Peyer's patch (tissue), 4 donors: ENCODE measurements around the gene COL26A1. TPM values are rescaled to one million over a fixed set of nuclear protein-coding genes. Genes with fewer than 3 reads are reported as not detected.

ENCODE experiments used
- DNase-seq, 3 donors: peaks; one replicate each; pipeline ENCODE4 v3.0.0-alpha.2; 2017 to 2019
- H3K27ac ChIP-seq, 4 donors: fragments of 200-600 bp; sonication (generic); one replicate each; pipeline ENCODE4 v1.5.1; 2016 to 2019
- H3K27me3 ChIP-seq, 2 donors: fragments of 200-600 bp; sonication (generic); one replicate each; pipeline ENCODE4 v1.5.1; 2019
- H3K36me3 ChIP-seq, 3 donors: fragments of 200-600 bp; sonication (generic); one replicate each; pipeline ENCODE4 v1.5.1; 2016 to 2019
- H3K4me1 ChIP-seq, 4 donors: fragments of 200-600 bp; sonication (generic); one replicate each; pipeline ENCODE4 v1.5.1; 2016 to 2019
- H3K4me3 ChIP-seq, 4 donors: fragments of 200-600 bp; sonication (generic); 1 replicate in 3 of 4; 2 replicates in 1 of 4; pipeline ENCODE4 v1.5.1; 2016 to 2019; ENCODE audit warnings: mild to moderate bottlenecking in 1 of 4
- H3K9me3 ChIP-seq, 4 donors: fragments of 200-600 bp; sonication (generic); one replicate each; pipeline ENCODE4 v1.5.1; 2016 to 2019; ENCODE audit warnings: mild to moderate bottlenecking in 1 of 4
- POLR2A ChIP-seq, 2 donors: fragments of 450-650 bp; IDR thresholded peaks; one replicate each; pipeline ENCODE4 v1.5.1; 2017; ENCODE audit warnings: antibody characterized with exemption in 2 of 2, mild to moderate bottlenecking in 2 of 2, moderate library complexity in 2 of 2
- total RNA-seq, 4 donors: library from RNA; depleted of rRNA; stranded (reverse); fragments of >200 nt; gene quantifications; one replicate each; pipeline ENCODE4 v1.1.0, GENCODE V29; 2016
- TF ChIP-seq, protein P1 (sequence below), 6 experiments: fragments of 450-650 bp in 4 of 6; fragments of 200-600 bp in 2 of 6; sonication (generic) in 1 of 6; IDR thresholded peaks; one replicate each; pipeline ENCODE4 v1.5.1; 2017 to 2019; ENCODE audit warnings: antibody characterized with exemption in 6 of 6, mild to moderate bottlenecking in 3 of 6, moderate library complexity in 1 of 6

COL26A1 gene
- total RNA-seq, 4 donors from 2014 or later: not detected

DNA sequence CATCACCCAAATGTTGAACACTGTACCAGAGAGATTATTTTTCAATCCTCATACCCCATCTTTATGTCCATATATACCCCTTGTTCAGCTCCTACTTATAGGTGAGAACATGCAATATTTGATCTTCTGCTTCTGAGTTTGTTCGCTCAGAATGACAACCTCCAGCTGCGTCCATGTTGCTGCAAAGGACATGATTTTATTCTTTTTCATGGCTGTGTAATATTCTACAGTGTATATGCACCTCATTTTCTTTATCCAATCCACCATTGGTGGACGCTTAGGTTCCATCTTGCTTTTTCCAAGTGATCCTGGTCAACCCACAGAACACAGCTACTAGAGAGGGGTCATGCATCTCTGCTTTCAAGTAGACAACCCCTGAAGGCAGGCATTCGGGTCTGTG is 166.9 kb downstream of the COL26A1 start:
- no peaks in the 10 kb centered on the region for H3K4me1 ChIP-seq

DNA sequence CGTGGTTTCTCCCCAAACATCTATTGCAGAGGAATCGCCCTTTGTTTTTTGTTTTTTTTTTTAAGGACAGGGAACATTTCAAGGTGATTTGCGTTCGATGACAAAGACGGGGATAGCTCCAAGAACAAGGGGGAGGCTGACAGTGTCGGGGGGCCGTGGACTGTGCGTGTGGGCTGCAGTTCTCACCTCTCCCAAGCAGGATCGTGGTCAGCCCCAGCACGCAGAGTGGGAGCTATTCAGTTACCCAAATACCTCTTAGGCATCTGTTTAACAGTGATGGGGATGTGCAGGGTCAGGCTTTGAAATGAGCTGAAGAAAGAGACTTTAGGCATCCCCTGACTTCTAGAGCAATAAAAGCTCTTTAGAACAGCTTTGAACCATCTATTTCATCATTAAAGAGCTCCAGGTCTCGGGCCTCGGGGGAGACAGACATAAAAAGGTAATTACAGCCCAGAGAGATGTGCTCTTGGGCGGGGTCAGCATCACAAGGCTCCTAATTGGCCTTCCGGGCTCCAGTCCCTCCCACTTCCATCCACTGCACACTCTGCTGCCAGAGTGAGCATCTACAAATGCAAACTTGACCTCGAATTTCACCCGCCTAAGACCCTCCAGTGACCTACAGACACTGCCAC is 169.2 kb downstream of the COL26A1 start:
- H3K4me3 ChIP-seq: no peak overlapping the region
- TF ChIP-seq POLR2A (IDR thresholded peaks at IDR 0.05): no peak
- TF ChIP-seq, protein P1, sequence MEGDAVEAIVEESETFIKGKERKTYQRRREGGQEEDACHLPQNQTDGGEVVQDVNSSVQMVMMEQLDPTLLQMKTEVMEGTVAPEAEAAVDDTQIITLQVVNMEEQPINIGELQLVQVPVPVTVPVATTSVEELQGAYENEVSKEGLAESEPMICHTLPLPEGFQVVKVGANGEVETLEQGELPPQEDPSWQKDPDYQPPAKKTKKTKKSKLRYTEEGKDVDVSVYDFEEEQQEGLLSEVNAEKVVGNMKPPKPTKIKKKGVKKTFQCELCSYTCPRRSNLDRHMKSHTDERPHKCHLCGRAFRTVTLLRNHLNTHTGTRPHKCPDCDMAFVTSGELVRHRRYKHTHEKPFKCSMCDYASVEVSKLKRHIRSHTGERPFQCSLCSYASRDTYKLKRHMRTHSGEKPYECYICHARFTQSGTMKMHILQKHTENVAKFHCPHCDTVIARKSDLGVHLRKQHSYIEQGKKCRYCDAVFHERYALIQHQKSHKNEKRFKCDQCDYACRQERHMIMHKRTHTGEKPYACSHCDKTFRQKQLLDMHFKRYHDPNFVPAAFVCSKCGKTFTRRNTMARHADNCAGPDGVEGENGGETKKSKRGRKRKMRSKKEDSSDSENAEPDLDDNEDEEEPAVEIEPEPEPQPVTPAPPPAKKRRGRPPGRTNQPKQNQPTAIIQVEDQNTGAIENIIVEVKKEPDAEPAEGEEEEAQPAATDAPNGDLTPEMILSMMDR (IDR thresholded peaks at IDR 0.05): no peak
- H3K36me3 ChIP-seq: no peaks in the 10 kb centered on the region
- H3K9me3 ChIP-seq: no peaks in the 10 kb centered on the region
- no peaks in the 10 kb centered on the region for H3K4me1 ChIP-seq
- no peak overlapping the region for H3K27ac ChIP-seq
- DNase-seq: no peak
- H3K27me3 ChIP-seq: no peaks in the 10 kb centered on the region

More for the DNA sequence above, 166.9 kb downstream of the COL26A1 start:
- Histone ChIP-seq H3K36me3 (no peaks in the 10 kb centered on the region), H3K27me3 (no peaks in the 10 kb centered on the region), H3K27ac (no peak overlapping the region), H3K4me3 (no peak overlapping the region), H3K9me3 (no peaks in the 10 kb centered on the region)
- TF ChIP-seq POLR2A (IDR thresholded peaks at IDR 0.05): no peak
- TF ChIP-seq, protein P1 (IDR thresholded peaks at IDR 0.05): no peak
- DNase-seq: no peak

DNA sequence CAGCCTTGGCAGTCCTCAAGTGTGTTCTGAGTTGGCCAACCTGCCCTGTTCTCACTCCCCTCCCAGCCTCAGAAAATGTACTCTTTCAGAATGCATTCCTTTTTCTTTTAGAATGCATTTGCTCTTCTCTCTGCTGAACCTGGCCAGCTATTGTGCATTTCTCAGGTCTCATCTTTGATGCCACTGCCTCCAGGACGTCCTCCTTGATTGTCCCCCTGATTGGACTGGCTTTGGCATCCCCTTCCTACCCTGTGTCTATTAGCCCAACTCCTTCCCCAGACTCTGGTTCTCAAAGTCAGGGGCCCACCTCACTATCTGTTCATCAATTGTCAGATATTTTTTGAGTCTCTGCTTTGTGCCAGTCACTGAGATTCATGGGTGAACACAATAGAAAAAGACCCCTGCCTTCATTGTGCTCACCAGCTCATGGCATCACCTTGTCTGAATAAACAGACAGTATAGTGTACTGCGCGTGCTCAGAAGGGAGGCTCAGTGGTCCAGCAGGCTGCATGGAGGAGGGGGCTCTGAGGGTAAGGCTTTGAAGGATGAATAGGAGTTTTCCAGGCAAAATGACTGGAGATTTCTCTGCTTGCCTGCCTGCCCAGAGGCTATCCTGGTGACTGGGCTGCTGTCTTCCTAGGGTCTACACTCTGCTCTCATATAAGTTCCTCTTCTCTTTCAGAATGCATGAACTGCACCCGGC is 169.9 kb downstream of the COL26A1 start:
- H3K36me3 ChIP-seq: no peaks in the 10 kb centered on the region
- H3K4me1 ChIP-seq: no peaks in the 10 kb centered on the region
- TF ChIP-seq, protein P1 (IDR thresholded peaks at IDR 0.05): no peak
- TF ChIP-seq POLR2A (IDR thresholded peaks at IDR 0.05): no peak
- no peak for DNase-seq
- no peak overlapping the region for H3K4me3 ChIP-seq
- no peaks in the 10 kb centered on the region for H3K9me3 ChIP-seq
- H3K27ac ChIP-seq: no peak overlapping the region
- H3K27me3 ChIP-seq: no peaks in the 10 kb centered on the region

DNA sequence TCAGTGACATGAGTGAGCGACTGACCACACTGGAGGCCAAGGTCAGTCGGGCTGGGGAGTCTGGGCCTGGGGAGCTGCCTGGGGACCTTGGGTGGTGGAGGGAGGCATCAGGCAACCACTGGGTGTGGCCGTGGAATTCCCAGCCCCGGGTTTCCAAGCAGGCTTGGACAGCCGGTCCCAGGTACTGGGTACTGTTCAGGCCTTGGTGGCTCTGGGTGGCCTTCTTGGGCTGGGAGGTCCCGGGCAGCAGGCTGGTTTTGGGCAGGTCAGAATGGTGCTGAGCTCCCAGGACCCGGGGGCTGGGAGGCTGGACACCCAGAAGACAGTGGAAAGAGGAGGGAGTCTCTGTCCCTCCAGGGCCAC is 170.4 kb downstream of the COL26A1 start:
- no peaks in the 10 kb centered on the region for H3K9me3 ChIP-seq
- H3K27me3 ChIP-seq: no peaks in the 10 kb centered on the region
- H3K4me3 ChIP-seq: no peak overlapping the region
- DNase-seq: no peak
- no peaks in the 10 kb centered on the region for H3K36me3 ChIP-seq
- no peak overlapping the region for H3K27ac ChIP-seq
- no peaks in the 10 kb centered on the region for H3K4me1 ChIP-seq
- TF ChIP-seq POLR2A (IDR thresholded peaks at IDR 0.05): no peak
- TF ChIP-seq, protein P1 (IDR thresholded peaks at IDR 0.05): no peak

DNA sequence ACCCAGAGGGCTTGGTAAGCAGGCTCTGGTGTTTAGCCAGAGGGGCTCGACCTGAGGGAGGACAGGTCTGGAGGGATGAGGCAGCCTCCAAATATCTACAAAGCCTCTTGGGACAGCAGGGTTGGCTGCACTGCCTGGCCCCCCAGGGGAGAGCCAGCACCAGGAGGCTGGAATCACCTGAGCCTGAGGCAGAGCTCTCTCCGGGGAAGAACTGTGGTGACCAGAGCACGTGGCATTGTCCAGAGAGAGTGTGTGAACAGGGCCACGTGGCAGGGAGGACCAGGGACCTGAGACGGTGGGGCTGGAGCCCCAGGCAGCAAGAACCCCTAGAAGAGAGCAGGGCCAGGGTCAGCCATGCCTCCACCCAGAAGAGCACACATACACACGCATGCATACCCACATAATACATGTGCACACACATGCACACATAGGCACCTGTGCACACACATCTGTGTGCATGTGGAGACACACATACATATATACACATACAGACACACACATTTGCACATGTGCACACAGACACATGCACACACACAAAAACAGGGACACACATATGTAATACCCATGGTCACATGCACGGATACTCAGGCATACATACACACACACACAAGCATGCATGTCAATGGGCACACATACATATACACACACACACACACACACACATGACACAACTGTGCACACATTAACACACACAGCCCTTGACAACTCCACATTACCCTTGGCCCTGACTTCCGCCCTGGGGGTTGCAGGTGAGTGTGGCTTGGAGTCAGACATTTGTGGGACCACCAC is 171.5 kb downstream of the COL26A1 start:
- Histone ChIP-seq H3K9me3 (no peaks in the 10 kb centered on the region), H3K27me3 (no peaks in the 10 kb centered on the region), H3K4me3 (no peak overlapping the region), H3K4me1 (no peaks in the 10 kb centered on the region), H3K27ac (no peak overlapping the region), H3K36me3 (no peaks in the 10 kb centered on the region)
- no peak for TF ChIP-seq POLR2A (IDR thresholded peaks at IDR 0.05)
- TF ChIP-seq, protein P1 (IDR thresholded peaks at IDR 0.05): no peak
- DNase-seq: no peak
